K562 (cell line): ENCODE results near the gene COQ8B. TPM values are rescaled to one million over a fixed set of nuclear protein-coding genes. Genes with fewer than 3 reads are reported as not detected.

Experiments
- ATAC-seq: fragments of 200-7000 bp; cut with Tn5 transposase; 3 replicates; pipeline ENCODE4 v1.9.1; 2020; ENCODE audit warnings: moderate library complexity
- BruUV-seq: library from RNA; stranded (reverse); fragments of 400-500 nt; replicated peaks from 2 replicates; lab custom pipeline; 2021; lab: Mats Ljungman, UMichigan
- CTCF ChIA-PET: fragments of 300-600 bp; formaldehyde crosslinking; extraction: SDS; loops from one replicate; lab custom pipeline; 2021; ENCODE audit warnings: low intra/inter-chr PET ratio; lab: Yijun Ruan, JAX
- POLR2A ChIA-PET: fragments of 300-600, 350-650 bp; sonication (Branson Sonifier 250); formaldehyde crosslinking; extraction: SDS; loops from one replicate; lab custom pipeline; 2021; ENCODE audit warnings: antibody characterized with exemption, inconsistent platforms; lab: Yijun Ruan, JAX
- DNase-seq, 4 experiments: peaks; one replicate each; pipeline versions ENCODE4 v3.0.0 to v3.0.0-alpha.2; 2011 to 2018; ENCODE audit warnings: low spot score in 3 of 4, mixed read lengths in 3 of 4; ENCODE audit errors: extremely low read depth in 1 of 4
- FAIRE-seq: peaks from 2 replicates; lab custom pipeline; 2011; peaks lifted over from hg19 to GRCh38; lab: Jason Lieb, UNC
- H2AFZ ChIP-seq: 2 replicates; pipeline ENCODE4 v1.6.0; 2011; ENCODE audit warnings: low read depth, low read length, control low read depth, inconsistent platforms
- H3K27ac ChIP-seq: fragments of 200-600 bp; 3 replicates; pipeline ENCODE4 v1.8.0; 2011; ENCODE audit warnings: low read depth, mild to moderate bottlenecking, control low read depth, inconsistent platforms, low read length, moderate library complexity, mixed read lengths; ENCODE audit errors: extremely low read depth
- H3K27me3 ChIP-seq, 2 experiments: fragments of 300-600 bp in 1 of 2; 2 replicates in 1 of 2; 3 replicates in 1 of 2; pipeline versions ENCODE4 v1.6.0 to v1.8.0; 2011; ENCODE audit warnings: inconsistent platforms in 2 of 2, low read length in 2 of 2, mild to moderate bottlenecking in 1 of 2, mixed read lengths in 1 of 2, moderate library complexity in 1 of 2; ENCODE audit not compliant: control insufficient read depth in 2 of 2, insufficient read depth in 2 of 2
- H3K36me3 ChIP-seq: fragments of 300-600 bp; 3 replicates; pipeline ENCODE4 v1.8.0; 2011; ENCODE audit warnings: mild to moderate bottlenecking, low read length, inconsistent platforms; ENCODE audit not compliant: control insufficient read depth, insufficient read depth
- H3K4me1 ChIP-seq, 2 experiments: fragments of 200-600 bp in 1 of 2; replicated peaks in 1 of 2; 2 replicates in 1 of 2; 3 replicates in 1 of 2; pipeline versions ENCODE4 v1.5.1 to v1.8.0; 2011; ENCODE audit warnings: inconsistent platforms in 2 of 2, low read length in 2 of 2, mild to moderate bottlenecking in 1 of 2, mixed read lengths in 1 of 2, moderate library complexity in 1 of 2; ENCODE audit not compliant: control insufficient read depth in 2 of 2, insufficient read depth in 2 of 2
- H3K4me2 ChIP-seq: 2 replicates; pipeline ENCODE4 v1.6.1; 2011; ENCODE audit warnings: low read length, control low read depth, inconsistent platforms, mixed read lengths; ENCODE audit not compliant: insufficient read depth
- H3K4me3 ChIP-seq: fragments of 200-600 bp; sonication (generic), shearing (Covaris generic); 2 replicates; pipeline ENCODE4 v1.5.1; 2016; ENCODE audit warnings: control low read depth, inconsistent platforms
- H3K79me2 ChIP-seq: fragments of 200-600 bp; 3 replicates; pipeline ENCODE4 v1.8.0; 2011; ENCODE audit warnings: low read length, inconsistent platforms; ENCODE audit not compliant: control insufficient read depth, insufficient read depth
- H3K9ac ChIP-seq, 2 experiments: 2 replicates each; pipeline versions ENCODE4 v1.6.0 to v1.6.1; 2011; ENCODE audit warnings: low read depth in 2 of 2, low read length in 2 of 2, control low read depth in 1 of 2, inconsistent platforms in 1 of 2, mild to moderate bottlenecking in 1 of 2, mixed read lengths in 1 of 2; ENCODE audit not compliant: insufficient read depth in 1 of 2
- H3K9me1 ChIP-seq: one replicate; pipeline ENCODE4 v1.6.0; 2011; ENCODE audit warnings: inconsistent platforms, mild to moderate bottlenecking, low read length, moderate library complexity; ENCODE audit not compliant: control insufficient read depth, insufficient read depth
- H3K9me3 ChIP-seq: replicated peaks from 2 replicates; pipeline ENCODE4 v1.5.1; 2011; ENCODE audit warnings: low read depth, low read length, inconsistent platforms; ENCODE audit not compliant: control insufficient read depth, insufficient read depth
- H4K20me1 ChIP-seq: replicated peaks from 2 replicates; pipeline ENCODE4 v1.6.1; 2011; ENCODE audit warnings: low read length, inconsistent platforms, mixed read lengths; ENCODE audit not compliant: control insufficient read depth, insufficient read depth
- ATF3 ChIP-seq, 2 experiments: fragments of 450-650 bp in 1 of 2; sonication (generic) in 1 of 2; formaldehyde crosslinking in 1 of 2; IDR thresholded peaks in 1 of 2; conservative IDR thresholded peaks in 1 of 2; 2 replicates each; pipeline versions ENCODE4 v1.6.1 to v1.8.1; 2016 to 2023; ENCODE audit warnings: mild to moderate bottlenecking in 2 of 2, moderate library complexity in 2 of 2, inconsistent platforms in 1 of 2, missing genetic modification reagents in 1 of 2
- ELF1 ChIP-seq: fragments of 200-800 bp; sonication (Bioruptor generic); IDR thresholded peaks from 2 replicates; pipeline ENCODE4 v1.6.1; 2016; ENCODE audit warnings: missing genetic modification characterization, missing compliant biosample characterization
- FUS ChIP-seq: fragments of 200-400 bp; formaldehyde crosslinking; optimal IDR thresholded peaks from 2 replicates; pipeline ENCODE3; 2017; ENCODE audit warnings: low read depth, low read length
- JUND ChIP-seq, 2 experiments: IDR thresholded peaks; 2 replicates in 1 of 2; 3 replicates in 1 of 2; pipeline ENCODE4 v1.6.1; 2011; ENCODE audit warnings: borderline replicate concordance in 2 of 2, low read depth in 2 of 2, low read length in 2 of 2, improper control_type of control experiment in 1 of 2, missing biosample characterization in 1 of 2, missing genetic modification characterization in 1 of 2, missing genetic modification reagents in 1 of 2
- PHF21A ChIP-seq: fragments of 450-650 bp; IDR thresholded peaks from 2 replicates; pipeline ENCODE4 v1.6.1; 2017; ENCODE audit warnings: low read depth, borderline replicate concordance
- POLR2B ChIP-seq: fragments of 450-650 bp; IDR thresholded peaks from 2 replicates; pipeline ENCODE4 v1.6.1; 2018; ENCODE audit warnings: low read depth; ENCODE audit not compliant: partially characterized antibody
- PPARD ChIP-seq: fragments of 250-450 bp; sonication (Bioruptor Pico); IDR thresholded peaks from 2 replicates; pipeline ENCODE4 v1.8.0; 2022; ENCODE audit warnings: inconsistent platforms, mild to moderate bottlenecking, moderate library complexity
- ZNF133 ChIP-seq: fragments of 250-450 bp; sonication (Bioruptor Pico); IDR thresholded peaks from 2 replicates; pipeline ENCODE4 v1.4.0; 2020; ENCODE audit warnings: mild to moderate bottlenecking
- WGBS: fragments of 100-300 bp; shearing (Covaris generic); methylation state at CpG from one replicate; pipeline ENCODE4 v1.1.6; 2016; ENCODE audit warnings: low coverage, mixed read lengths; ENCODE audit not compliant: insufficient coverage; ENCODE audit errors: missing lambda C conversion rate; 5-methylcytosine and 5-hydroxymethylcytosine counted together
- in situ Hi-C: fragments of 300-500 bp; cut with MboI; formaldehyde crosslinking; loops from 4 replicates; pipeline ENCODE4 v1.15.0; 2018; ENCODE audit warnings: inconsistent platforms, mixed read lengths
- intact Hi-C: fragments of 100-400 bp; cut with micrococcal nuclease; formaldehyde crosslinking; loops from 2 replicates; pipeline ENCODE4 v1.14.2; 2022
- polyA plus RNA-seq, 8 experiments: library from polyadenylated mRNA; depleted of rRNA in 4 of 8; stranded (reverse) in 5 of 8; unstranded in 3 of 8; fragments of >200 nt; fragmentation: Nextera tagmentation in 2 of 8; fragmentation: Illumina TruSeq in 1 of 8; extraction: Ambion mirVana in 2 of 8; extraction: Trizol in 1 of 8; gene quantifications; 2 replicates each; pipeline versions ENCODE4 v1.2.1 to v1.2.3, GENCODE V29; 2011 to 2014; ENCODE audit warnings: inconsistent platforms in 1 of 8, missing spikeins in 1 of 8
- total RNA-seq, 7 experiments: library from RNA; depleted of rRNA in 6 of 7; stranded (reverse); fragments of >200 nt in 6 of 7; fragmentation: Illumina TruSeq in 2 of 7; extraction: Trizol in 2 of 7; gene quantifications; 2 replicates each; pipeline versions ENCODE4 v1.2.1 to v1.2.3, GENCODE V29; 2011 to 2021; ENCODE audit warnings: low replicate concordance in 1 of 7

Gene COQ8B
- total and polyA plus RNA-seq, 9 of the 15 experiments (the other 6 are each of a cell fraction or from before 2014, with no cell fraction given) = 0.41 to 32.3 (median 12.9) TPM

GRCh38 chr19:40756502-40757110 is 39.9 kb upstream of the COQ8B start:
- no peak overlapping the region for H3K4me2 ChIP-seq
- no peaks in the 10 kb centered on the region for H3K9me3 ChIP-seq
- BruUV-seq = no TSS peak
- FAIRE-seq = no peak
- H3K9ac ChIP-seq = peak overlapping the region in 1 of 2 experiments; percentile 40; a peak in 2 of 4 replicates
- H3K4me3 ChIP-seq = no peak overlapping the region
- no peak for DNase-seq
- ChIA-PET CTCF (no interaction called here), POLR2A (interaction anchor here (1.2 to 2.3 kb wide), 5 partner anchors 9 to 21 kb away, joined by 4 to 8 read pairs (median 5); partner anchors contain the start of gene RAB4B)
- H3K4me1 ChIP-seq = peaks cover 18 to 31% of the 10 kb centered on the region in 2 experiments; a peak in 4 of 5 replicates
- H3K27me3 ChIP-seq = no peaks in the 10 kb centered on the region
- intact Hi-C loops (no loop called here), in situ Hi-C loops (no loop called here)
- peaks cover 88% of the 10 kb centered on the region for H3K36me3 ChIP-seq
- TF ChIP-seq POLR2B (peak; percentile 18), ZNF133 (CRISPR knock-in tag) (no peak), ELF1 (tag) (no peak), PPARD (no peak), FUS (no peak)
- H2AFZ ChIP-seq = no peak overlapping the region
- WGBS = 89% methylated on average over 7 of the region's 11 CpGs
- peaks cover 82% of the 10 kb centered on the region for H3K79me2 ChIP-seq
- H4K20me1 ChIP-seq = peaks cover 35% of the 10 kb centered on the region
- no peak for ATAC-seq
- no peak overlapping the region; the same call in 2 of the 3 replicates for H3K27ac ChIP-seq
- peaks cover 3% of the 10 kb centered on the region for H3K9me1 ChIP-seq

GRCh38 chr19:40755791-40756190 is 39.1 kb upstream of the COQ8B start:
- BruUV-seq = no TSS peak
- intact Hi-C loops = no loop called here
- H4K20me1 ChIP-seq = peaks cover 35% of the 10 kb centered on the region
- no peak for DNase-seq
- H2AFZ ChIP-seq = no peak overlapping the region
- in situ Hi-C loops = no loop called here
- H3K4me2 ChIP-seq = no peak overlapping the region
- no peak for ATAC-seq
- peak overlapping the region in 1 of 2 experiments; percentile 72; a peak in 1 of 4 replicates for H3K9ac ChIP-seq
- POLR2A ChIA-PET = interaction anchor here (0.6 to 2.5 kb wide), 4 partner anchors 10 to 50 kb away, joined by 4 to 8 read pairs (median 4); partner anchors contain the start of gene RAB4B
- no peaks in the 10 kb centered on the region for H3K9me3 ChIP-seq
- WGBS = 97% methylated on average over 8 of the region's 8 CpGs
- H3K4me3 ChIP-seq = no peak overlapping the region
- TF ChIP-seq ATF3 (IDR thresholded peaks at IDR 0.05) (0 out of 2 replicates have a peak, but pooled peaks have one; percentile 28), ATF3 (CRISPR knock-in tag; conservative IDR thresholded peaks at IDR 0.05) (no peak), PHF21A (no peak), JUND (IDR thresholded peaks at IDR 0.05; ENCODE audit: borderline replicate concordance, low read depth, low read length) (no peak), JUND (tag; IDR thresholded peaks at IDR 0.05; ENCODE audit: borderline replicate concordance, low read depth, low read length) (0 out of 3 replicates have a peak, but pooled peaks have one; percentile 24)
- CTCF ChIA-PET = no interaction called here
- peaks cover 86% of the 10 kb centered on the region for H3K79me2 ChIP-seq
- no peak overlapping the region; the same call in 2 of the 3 replicates for H3K27ac ChIP-seq
- H3K27me3 ChIP-seq = no peaks in the 10 kb centered on the region
- FAIRE-seq = no peak
- peaks cover 83% of the 10 kb centered on the region for H3K36me3 ChIP-seq
- peaks cover 18 to 31% of the 10 kb centered on the region in 2 experiments; a peak in 4 of 5 replicates for H3K4me1 ChIP-seq
- peaks cover 3% of the 10 kb centered on the region for H3K9me1 ChIP-seq
